HG03097 (cell line): Measurements from ENCODE around the gene EFCAB14.
"Not testable (repeated sequence)": the region's sequence is repeated elsewhere in the genome, so short reads cannot be mapped to it uniquely, and the experiment has no call there.

ENCODE experiments used
- ATAC-seq: cut with Tn5 transposase; IDR thresholded peaks from one replicate; pipeline ENCODE4 v1.9.1; 2021; ENCODE audit not compliant: unreplicated experiment, low FRiP score

Gene EFCAB14

GRCh38 chr1:46687921-46688509 is 30.9 kb downstream of the EFCAB14 start:
- ATAC-seq: no peak

GRCh38 chr1:46687093-46687659 is 31.7 kb downstream of the EFCAB14 start:
- ATAC-seq: no peak

GRCh38 chr1:46686255-46686654 is 32.7 kb downstream of the EFCAB14 start:
- ATAC-seq: no peak

- ATAC-seq: no peak
These were observed 34.2 kb downstream of the EFCAB14 start for GRCh38 chr1:46684670-46685069.

- no peak for ATAC-seq
These were observed 36.9 kb downstream of the EFCAB14 start for GRCh38 chr1:46682064-46682463.

- ATAC-seq: no peak
These were observed 37.4 kb downstream of the EFCAB14 start for GRCh38 chr1:46681333-46682034.

GRCh38 chr1:46679789-46680573 is 38.9 kb downstream of the EFCAB14 start:
- ATAC-seq: no peak

GRCh38 chr1:46677339-46677738 is 41.6 kb downstream of the EFCAB14 start:
- no peak for ATAC-seq

GRCh38 chr1:46676531-46676930 is 42.4 kb downstream of the EFCAB14 start:
- no peak for ATAC-seq

GRCh38 chr1:46675549-46676314 is 43.2 kb downstream of the EFCAB14 start:
- no peak for ATAC-seq

GRCh38 chr1:46673749-46674182 is 45.1 kb downstream of the EFCAB14 start:
- no peak for ATAC-seq

GRCh38 chr1:46672696-46673095 is 46.2 kb downstream of the EFCAB14 start:
- no peak for ATAC-seq

GRCh38 chr1:46671554-46671953 is 47.4 kb downstream of the EFCAB14 start, which contains the start of gene TEX38:
Gene TEX38, plus strand, starts transcription at chr1:46671854. Its CDS starts 81 bp downstream, at chr1:46671935.
- no peak for ATAC-seq

GRCh38 chr1:46670134-46670533 is 48.8 kb downstream of the EFCAB14 start:
- no peak for ATAC-seq

- peak; percentile 62 for ATAC-seq
These were observed 50.8 kb downstream of the EFCAB14 start, which contains the start of gene ATPAF1 for GRCh38 chr1:46667782-46668760. Gene ATPAF1, minus strand, starts transcription at chr1:46668364. Its CDS starts 42 bp downstream, at chr1:46668322.

- ATAC-seq: no peak
These were observed 52.9 kb downstream of the EFCAB14 start for GRCh38 chr1:46665983-46666382.

GRCh38 chr1:46662919-46663318 is 56.0 kb downstream of the EFCAB14 start:
- ATAC-seq: not testable (repeated sequence)

GRCh38 chr1:46660116-46660515 is 58.8 kb downstream of the EFCAB14 start:
- peak; percentile 76 for ATAC-seq

GRCh38 chr1:46659307-46659870 is 59.5 kb downstream of the EFCAB14 start:
- ATAC-seq: no peak
